Spleen (tissue), 7 donors: ENCODE measurements around the gene UNC79.

Source experiments
- CTCF ChIP-seq, 11 experiments: fragments of 200-600 bp in 7 of 11; fragments of 450-650 bp in 4 of 11; sonication (generic) in 4 of 11; IDR thresholded peaks in 8 of 11; conservative IDR thresholded peaks in 3 of 11; 1 replicate in 7 of 11; 2 replicates in 4 of 11; pipeline versions ENCODE4 v1.4.0 to v1.8.0; 2016 to 2021; ENCODE audit warnings: antibody characterized with exemption in 11 of 11, inconsistent platforms in 4 of 11, mild to moderate bottlenecking in 1 of 11
- POLR2A ChIP-seq, 3 donors: fragments of 450-650 bp; IDR thresholded peaks; one replicate each; pipeline ENCODE4 v1.5.1; 2017; ENCODE audit warnings: antibody characterized with exemption in 3 of 3, mild to moderate bottlenecking in 1 of 3
- donor health status: DM: no; HTN: no; CAD: no; lungs with moderate emphysema.
- donor health status: DM: no; HTN: no; CAD: no.
- donor health status: DM: no; HTN: no; CAD: no.

GRCh38 chr14:93520053-93520607 is 89.4 kb downstream of the UNC79 start:
- TF ChIP-seq CTCF (IDR thresholded peaks at IDR 0.05 in 8 of 11, conservative IDR thresholded peaks at IDR 0.05 in 3 of 11) = no peak
- TF ChIP-seq POLR2A (IDR thresholded peaks at IDR 0.05) = no peak
